SH-SY5Y (cell line): Measurements from ENCODE around the gene GMPR2.

Experiments used
- GATA2 ChIP-seq: IDR thresholded peaks from 2 replicates; pipeline ENCODE4 v1.6.1; 2011; ENCODE audit warnings: mild to moderate bottlenecking, low read depth, low read length
- GATA3 ChIP-seq: IDR thresholded peaks from 2 replicates; pipeline ENCODE4 v1.6.1; 2011; ENCODE audit warnings: low read depth, mild to moderate bottlenecking, low read length, moderate library complexity

DNA sequence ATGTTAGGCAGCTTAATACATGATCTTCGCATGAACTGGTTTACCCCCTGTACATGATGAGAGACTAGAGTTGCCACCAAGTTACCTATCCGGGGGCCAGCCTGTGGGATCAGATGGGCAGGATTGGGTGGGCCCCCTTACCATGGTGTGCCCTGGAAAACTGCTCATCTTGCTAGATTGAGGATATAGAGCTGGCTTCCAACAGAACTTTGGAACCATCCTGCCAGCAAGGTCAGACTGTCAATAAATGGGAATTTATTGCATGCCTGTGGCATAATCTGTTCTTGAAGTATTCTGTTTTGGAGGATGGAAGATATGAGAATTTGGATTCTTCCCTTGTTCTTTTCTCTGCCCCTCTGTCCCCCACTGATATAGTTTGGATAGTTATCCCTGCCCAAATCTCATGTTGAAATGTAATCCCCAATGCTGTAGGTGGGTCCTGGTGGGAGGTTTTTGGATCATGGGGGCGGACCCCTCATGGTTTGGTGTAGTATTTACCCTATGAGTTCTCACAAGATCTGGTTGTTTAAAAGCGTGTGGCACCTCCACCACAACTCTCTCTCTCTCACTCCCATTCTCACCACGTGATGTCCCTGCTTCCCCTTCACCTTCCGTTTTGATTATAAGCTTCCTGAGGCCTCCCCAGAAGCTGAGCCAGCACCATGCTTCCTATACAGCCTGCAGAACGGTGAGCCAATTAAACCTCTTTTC lies 33.8 kb upstream of the GMPR2 start:
- no peak for TF ChIP-seq GATA2
- no peak for TF ChIP-seq GATA3
